NCI-H2029 (cell line): ENCODE data around the gene DPP6.
"Not testable (repeated sequence)": the region's sequence is repeated elsewhere in the genome, so short reads cannot be mapped to it uniquely, and the experiment has no call there.

Experiments used
- DNase-seq: peaks from one replicate; lab custom pipeline; 2025; lab: John Stamatoyannopoulos, UW

DPP6 gene

DNA sequence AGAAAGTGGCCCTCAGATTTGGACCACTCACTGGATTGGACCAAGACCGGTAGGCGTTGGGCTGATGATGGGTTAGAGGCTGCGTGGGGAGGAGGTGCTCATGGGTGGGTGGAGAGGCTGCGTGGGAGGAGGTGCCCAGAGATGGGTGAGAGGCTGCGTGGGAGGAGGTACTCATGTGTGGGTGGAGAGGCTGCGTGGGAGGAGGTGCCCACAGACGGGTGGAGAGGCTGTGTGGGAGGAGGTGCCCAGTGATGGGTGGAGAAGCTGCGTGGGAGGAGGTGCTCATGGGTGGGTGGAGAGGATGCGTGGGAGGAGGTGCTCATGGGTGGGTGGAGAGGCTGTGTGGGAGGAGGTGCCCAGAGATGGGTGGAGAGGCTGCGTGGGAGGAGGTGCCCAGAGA lies 604.4 kb downstream of the DPP6 start:
- no peak for DNase-seq

GRCh38 chr7:154666768-154667167 lies 614.6 kb downstream of the DPP6 start:
- no peak for DNase-seq

GRCh38 chr7:154672659-154673415 lies 620.6 kb downstream of the DPP6 start:
- no peak for DNase-seq

DNA sequence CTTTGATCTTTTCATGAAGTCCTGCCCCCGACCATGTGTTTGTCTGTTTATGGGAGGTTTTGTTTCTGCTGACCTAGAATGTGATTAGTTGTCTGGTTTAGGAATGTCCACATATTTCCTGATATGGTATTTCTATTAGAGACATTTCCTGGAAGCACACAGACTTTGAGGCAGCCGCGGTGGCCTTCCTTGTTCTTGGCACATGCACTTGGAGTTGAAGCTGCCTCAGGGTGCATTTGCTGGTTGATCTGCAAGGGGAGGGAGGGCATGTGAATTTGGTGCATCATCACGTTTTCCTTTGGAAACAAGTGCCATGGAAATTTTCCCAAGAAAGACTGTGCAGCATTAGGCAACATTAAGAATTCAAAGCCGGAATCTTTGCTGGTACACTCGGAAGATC lies 622.0 kb downstream of the DPP6 start:
- DNase-seq = no peak

DNA sequence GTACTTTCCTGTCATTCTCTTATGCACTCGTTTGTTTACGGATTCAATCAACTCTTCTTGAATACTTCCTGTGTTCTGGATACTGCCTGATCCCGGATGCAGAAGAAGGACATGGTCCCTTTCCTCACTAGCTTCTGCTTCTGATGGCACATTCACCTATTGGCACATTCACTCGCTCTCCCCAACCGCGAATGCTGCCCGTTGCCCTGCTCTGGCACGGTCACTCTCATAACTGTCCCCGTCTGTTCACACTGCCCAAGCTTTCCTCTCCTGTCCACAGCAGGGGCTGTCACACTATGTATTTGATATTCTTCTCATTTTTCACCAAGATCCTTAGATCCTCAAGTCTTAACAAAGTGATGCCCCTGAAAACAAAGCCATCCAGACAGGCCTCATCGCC lies 623.4 kb downstream of the DPP6 start:
- no peak for DNase-seq

GRCh38 chr7:154676033-154676421 lies 623.8 kb downstream of the DPP6 start:
- not testable (repeated sequence) for DNase-seq

GRCh38 chr7:154676422-154677073 lies 624.4 kb downstream of the DPP6 start:
- no peak for DNase-seq

DNA sequence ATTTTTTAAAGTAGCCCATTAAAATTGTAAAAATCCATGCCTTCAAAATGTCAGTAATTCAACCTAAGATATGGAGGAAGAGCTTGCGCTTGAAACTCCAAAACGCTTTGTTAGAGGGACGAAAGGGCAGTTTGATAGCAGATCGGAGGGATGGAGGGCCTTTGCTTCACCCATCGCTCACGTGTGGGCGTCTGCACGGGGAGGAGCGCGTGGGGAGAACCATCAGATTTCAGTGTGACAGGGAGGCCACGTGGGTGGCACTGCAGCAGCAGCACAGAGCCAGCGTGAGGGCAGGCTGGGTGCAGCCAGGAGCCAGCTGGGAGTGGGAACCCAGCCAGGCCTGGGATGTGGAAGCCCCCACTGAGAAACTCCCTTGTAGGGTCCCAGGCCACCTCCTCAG lies 625.3 kb downstream of the DPP6 start:
- DNase-seq = no peak

- not testable (repeated sequence) for DNase-seq
Measured at GRCh38 chr7:154678001-154678550, 625.9 kb downstream of the DPP6 start.

GRCh38 chr7:154679379-154680053 lies 627.3 kb downstream of the DPP6 start:
- DNase-seq = no peak

DNA sequence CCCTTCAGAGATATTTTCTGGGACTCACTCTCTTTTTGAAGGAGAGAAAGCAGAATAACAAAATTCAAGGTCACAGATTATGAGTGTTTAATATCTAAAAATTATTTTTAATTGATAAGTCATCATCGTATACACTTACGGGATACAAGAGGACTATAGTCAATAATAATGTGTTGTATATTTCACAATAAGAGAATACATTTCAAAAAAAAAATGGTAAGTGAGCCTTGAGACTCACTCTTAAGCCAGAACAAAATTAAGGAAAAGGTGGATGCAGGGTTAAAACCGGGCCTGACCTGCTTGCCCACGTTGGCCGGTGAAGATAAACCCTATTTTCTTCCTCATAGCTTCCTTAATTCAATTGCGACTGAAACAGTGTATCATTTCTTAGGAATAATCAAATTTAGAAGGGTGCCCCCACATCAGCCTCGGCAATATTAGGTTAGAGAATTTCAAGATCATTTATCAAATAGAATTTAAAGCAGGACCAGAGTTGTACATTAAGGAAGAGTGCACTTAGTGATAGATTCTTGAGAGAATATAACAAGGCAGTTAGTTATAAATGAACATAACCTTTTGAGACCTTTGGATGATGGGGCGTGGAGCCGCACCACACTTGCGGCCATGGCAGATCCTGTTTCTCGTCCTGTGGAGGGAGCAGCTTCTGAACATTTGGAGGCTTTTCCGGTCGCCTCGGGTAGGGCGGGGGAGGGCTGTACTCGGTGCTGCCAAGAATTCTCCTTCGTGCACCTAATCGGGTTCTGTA lies 628.9 kb downstream of the DPP6 start:
- no peak for DNase-seq

DNA sequence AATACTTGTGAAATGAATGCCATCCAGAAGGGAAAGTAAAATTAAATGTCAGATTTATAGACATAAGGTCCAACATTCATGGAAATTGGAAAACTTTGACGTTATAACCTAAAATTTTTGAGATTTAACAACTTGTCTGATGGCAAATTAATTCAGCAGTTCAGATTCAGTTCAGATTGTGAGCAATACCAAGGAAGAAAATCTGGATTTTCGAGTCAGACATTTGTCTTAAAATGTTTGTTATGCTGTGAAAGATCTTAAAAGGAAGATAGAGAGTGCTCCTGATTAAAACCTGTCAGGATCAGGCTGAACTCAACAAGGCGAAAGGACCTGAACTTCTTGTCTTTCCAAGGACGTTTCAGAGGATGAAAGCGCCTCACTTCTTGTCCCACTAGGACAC lies 629.8 kb downstream of the DPP6 start:
- DNase-seq = no peak

DNA sequence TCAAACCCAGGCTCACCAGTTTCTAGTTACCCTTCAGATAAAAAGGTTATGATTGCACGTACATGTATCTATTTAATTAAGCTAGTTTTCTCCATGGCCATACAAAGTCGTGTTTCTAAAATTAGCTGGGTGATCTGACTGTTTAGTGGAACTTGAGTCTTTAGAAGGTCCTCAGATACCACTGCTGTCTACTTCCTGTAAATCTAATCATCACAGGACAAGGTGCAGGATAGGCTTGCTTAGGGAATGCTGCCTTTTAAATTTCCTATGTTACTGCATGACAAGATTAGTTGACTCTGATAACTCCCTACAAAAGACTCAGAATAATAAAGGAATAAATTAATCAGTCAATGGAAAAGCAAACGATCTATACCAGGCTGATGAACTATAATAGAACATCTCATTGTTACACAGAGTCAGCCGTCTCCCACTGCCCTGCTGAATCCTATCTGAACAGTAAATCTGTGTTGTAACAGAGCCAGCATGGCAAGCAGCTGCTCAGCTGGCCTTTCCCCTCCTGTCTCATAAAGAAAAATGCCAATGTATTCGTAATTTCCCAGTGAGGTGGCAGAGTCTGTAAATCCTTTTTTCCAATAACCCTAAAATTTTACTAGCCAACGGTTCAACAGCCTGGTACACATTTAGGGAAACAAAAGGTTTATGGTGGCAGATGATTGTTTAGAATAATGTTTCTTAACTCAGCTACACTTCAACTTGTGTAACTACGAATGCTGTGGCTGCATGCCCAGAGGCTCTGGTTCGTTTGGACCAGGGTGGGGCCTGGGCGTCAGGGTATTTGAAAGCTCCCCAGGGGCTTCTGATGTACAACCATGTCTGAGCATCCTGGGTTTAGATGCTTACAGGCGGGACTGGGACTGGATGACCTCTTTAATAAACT lies 632.7 kb downstream of the DPP6 start:
- no peak for DNase-seq

DNA sequence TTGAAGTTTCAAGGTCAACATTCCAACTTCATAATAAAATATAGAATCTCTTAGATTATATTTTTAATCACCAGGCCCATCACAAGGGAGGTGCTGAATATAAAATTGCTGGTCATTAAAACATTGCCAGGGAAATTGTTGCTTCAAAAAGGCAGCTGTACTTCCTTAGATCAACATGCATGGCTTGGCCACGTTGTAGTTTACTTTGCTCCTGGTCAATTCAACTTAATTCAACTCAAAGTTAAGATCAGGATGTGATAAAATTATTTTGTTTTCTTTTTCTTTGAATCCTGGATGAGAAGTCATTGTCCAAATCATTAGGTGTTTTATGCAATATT lies 633.3 kb downstream of the DPP6 start:
- DNase-seq = no peak

- no peak for DNase-seq
Measured at GRCh38 chr7:154686305-154686704, 634.1 kb downstream of the DPP6 start.

- DNase-seq = no peak
Measured at GRCh38 chr7:154688952-154689351, 636.8 kb downstream of the DPP6 start.

- DNase-seq = no peak
Measured at GRCh38 chr7:154690411-154690810, 638.2 kb downstream of the DPP6 start.

- DNase-seq = no peak
Measured at GRCh38 chr7:154693661-154694060, 641.5 kb downstream of the DPP6 start.

- no peak for DNase-seq
Measured at GRCh38 chr7:154695836-154696235, 643.6 kb downstream of the DPP6 start.

DNA sequence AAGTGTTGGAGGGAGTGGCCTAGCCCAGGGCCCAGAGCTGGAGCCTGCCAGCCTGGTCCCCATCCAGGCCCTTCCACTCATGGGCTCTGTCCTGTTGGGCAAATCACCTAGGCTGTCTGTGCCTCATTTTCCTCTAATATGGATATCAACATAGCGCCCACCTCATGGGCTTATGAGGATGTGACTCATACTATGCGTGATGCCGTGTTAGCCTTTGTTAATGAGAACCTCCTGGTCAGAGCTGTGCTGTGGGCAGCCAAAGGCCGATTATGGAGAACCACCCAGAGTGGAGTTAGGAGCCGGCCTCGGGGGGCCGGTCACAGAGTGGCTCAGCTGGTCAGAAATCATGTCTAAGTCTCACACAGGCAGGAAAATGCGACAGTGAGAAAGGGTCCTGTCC lies 644.4 kb downstream of the DPP6 start:
- no peak for DNase-seq

DNA sequence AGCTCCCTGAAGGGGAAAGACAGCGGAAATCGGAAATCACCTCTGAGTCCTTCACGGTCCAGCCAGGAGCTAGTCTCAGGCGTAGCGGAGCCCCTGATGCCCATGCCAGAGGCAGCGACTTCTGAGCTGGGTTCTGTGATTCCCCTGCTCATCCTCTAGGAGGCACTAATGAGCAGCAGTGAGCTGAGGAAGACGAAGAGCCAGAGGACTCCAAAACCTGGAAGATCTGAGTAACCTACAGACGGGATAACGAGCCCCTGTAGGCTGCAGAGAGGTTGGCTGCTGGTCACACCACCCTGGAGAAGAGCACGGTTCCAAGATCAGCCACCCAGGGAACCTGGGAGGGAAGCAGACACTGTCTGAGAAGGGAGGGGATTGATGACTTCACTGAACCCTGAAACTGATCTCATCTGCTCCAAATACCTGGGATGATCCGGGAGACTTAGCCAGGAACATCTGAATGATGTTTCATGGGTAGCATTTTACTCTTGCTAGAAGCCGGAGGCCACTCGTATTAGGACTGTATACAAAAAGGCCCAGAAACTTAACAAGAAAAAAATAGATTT lies 646.6 kb downstream of the DPP6 start:
- DNase-seq = no peak
